Mesendoderm (in vitro differentiated cells): ENCODE data around the gene ADAM8.

ENCODE experiments used
- DNase-seq: peaks from one replicate; pipeline ENCODE4 v3.0.0; 2013
- H2AK5ac ChIP-seq: 2 replicates; pipeline ENCODE4 v1.6.1; 2013; ENCODE audit warnings: low read length, inconsistent platforms
- H2BK120ac ChIP-seq: 2 replicates; pipeline ENCODE4 v1.6.1; 2013; ENCODE audit warnings: low read depth, mild to moderate bottlenecking, low read length, moderate library complexity, mixed read lengths
- H2BK15ac ChIP-seq: replicated peaks from 2 replicates; pipeline ENCODE4 v1.6.1; 2013; ENCODE audit warnings: low read depth, mild to moderate bottlenecking, moderate library complexity
- H2BK5ac ChIP-seq: 2 replicates; pipeline ENCODE4 v1.6.1; 2013; ENCODE audit warnings: low read length, inconsistent platforms
- H3K18ac ChIP-seq: 2 replicates; pipeline ENCODE4 v1.6.1; 2013; ENCODE audit warnings: mild to moderate bottlenecking, low read length, mixed read lengths
- H3K23ac ChIP-seq: one replicate; pipeline ENCODE4 v1.6.1; 2013; ENCODE audit warnings: low read length
- H3K27ac ChIP-seq: 2 replicates; pipeline ENCODE4 v1.5.1; 2013; ENCODE audit warnings: low read depth, mild to moderate bottlenecking, inconsistent platforms, low read length, moderate library complexity
- H3K27me3 ChIP-seq: 2 replicates; pipeline ENCODE4 v1.6.1; 2013; ENCODE audit warnings: low read length, control low read depth, mild to moderate bottlenecking, inconsistent platforms; ENCODE audit not compliant: insufficient read depth, poor library complexity
- H3K36me3 ChIP-seq: 2 replicates; pipeline ENCODE4 v1.6.1; 2013; ENCODE audit warnings: low read length, inconsistent platforms; ENCODE audit not compliant: control insufficient read depth, insufficient read depth
- H3K4ac ChIP-seq: one replicate; pipeline ENCODE4 v1.6.1; 2013; ENCODE audit warnings: low read depth, mild to moderate bottlenecking, low read length, moderate library complexity
- H3K4me1 ChIP-seq: 2 replicates; pipeline ENCODE4 v1.6.1; 2013; ENCODE audit warnings: low read depth, low read length, inconsistent platforms; ENCODE audit not compliant: control insufficient read depth
- H3K4me2 ChIP-seq: 2 replicates; pipeline ENCODE4 v1.6.1; 2013; ENCODE audit warnings: low read length
- H3K4me3 ChIP-seq: 2 replicates; pipeline ENCODE4 v1.5.1; 2013; ENCODE audit warnings: mild to moderate bottlenecking, low read length
- H3K56ac ChIP-seq: one replicate; pipeline ENCODE4 v1.6.1; 2013; ENCODE audit warnings: low read length
- H3K79me1 ChIP-seq: 2 replicates; pipeline ENCODE4 v1.6.1; 2013; ENCODE audit warnings: low read length, inconsistent platforms
- H3K79me2 ChIP-seq: 2 replicates; pipeline ENCODE4 v1.6.1; 2013; ENCODE audit warnings: mild to moderate bottlenecking, low read length; ENCODE audit not compliant: control insufficient read depth, insufficient read depth
- H3K9ac ChIP-seq: 2 replicates; pipeline ENCODE4 v1.6.1; 2013; ENCODE audit warnings: low read length, inconsistent platforms
- H4K5ac ChIP-seq: one replicate; pipeline ENCODE4 v1.6.1; 2013; ENCODE audit warnings: low read length
- H4K8ac ChIP-seq: one replicate; pipeline ENCODE4 v1.6.1; 2013; ENCODE audit warnings: low read depth, mild to moderate bottlenecking, control low read depth, low read length, moderate library complexity
- WGBS: extraction: QIAGEN DNeasy Blood & Tissue Kit; methylation state at CpG from one replicate; pipeline ENCODE4 v1.1.7; 2013; ENCODE audit warnings: low lambda C conversion rate, missing lambda C conversion rate; ENCODE audit not compliant: insufficient coverage; ENCODE audit errors: extremely low coverage; 5-methylcytosine and 5-hydroxymethylcytosine counted together

The ADAM8 gene

GRCh38 chr10:133299224-133299623 lies 22.6 kb upstream of the ADAM8 start:
- Histone ChIP-seq H2BK15ac (no peak overlapping the region), H3K56ac (no peak overlapping the region), H3K4ac (no peak overlapping the region), H3K36me3 (peaks cover 10% of the 10 kb centered on the region), H3K23ac (no peak overlapping the region), H3K4me1 (no peaks in the 10 kb centered on the region), H2AK5ac (no peak overlapping the region), H3K27me3 (no peaks in the 10 kb centered on the region), H2BK5ac (no peak overlapping the region), H3K9ac (no peak overlapping the region), H3K4me2 (no peak overlapping the region), H3K4me3 (no peak overlapping the region), H2BK120ac (no peak overlapping the region), H3K79me2 (peaks cover 6% of the 10 kb centered on the region), H3K18ac (no peak overlapping the region), H3K27ac (no peak overlapping the region), H4K8ac (no peak overlapping the region), H4K5ac (no peak overlapping the region), H3K79me1 (peaks cover 9% of the 10 kb centered on the region)
- no CpG with 5 or more reads among the region's 10 CpGs for WGBS
- no peak for DNase-seq

- H3K9ac ChIP-seq = no peak overlapping the region
- H4K8ac ChIP-seq = no peak overlapping the region
- WGBS = no CpG with 5 or more reads among the region's 14 CpGs
- no peak overlapping the region for H2AK5ac ChIP-seq
- no peaks in the 10 kb centered on the region for H3K27me3 ChIP-seq
- no peak overlapping the region for H3K4me3 ChIP-seq
- no peak overlapping the region for H3K23ac ChIP-seq
- no peaks in the 10 kb centered on the region for H3K79me2 ChIP-seq
- H3K36me3 ChIP-seq = peaks cover 10% of the 10 kb centered on the region
- H3K79me1 ChIP-seq = peaks cover 5% of the 10 kb centered on the region
- no peak overlapping the region for H2BK120ac ChIP-seq
- no peaks in the 10 kb centered on the region for H3K4me1 ChIP-seq
- H4K5ac ChIP-seq = no peak overlapping the region
- no peak for DNase-seq
- H2BK5ac ChIP-seq = no peak overlapping the region
- no peak overlapping the region for H3K18ac ChIP-seq
- H3K4ac ChIP-seq = no peak overlapping the region
- no peak overlapping the region for H2BK15ac ChIP-seq
- no peak overlapping the region for H3K56ac ChIP-seq
- no peak overlapping the region for H3K4me2 ChIP-seq
- H3K27ac ChIP-seq = no peak overlapping the region
Measured at GRCh38 chr10:133298466-133298865, 21.8 kb upstream of the ADAM8 start.

GRCh38 chr10:133297504-133297903 lies 20.8 kb upstream of the ADAM8 start:
- Histone ChIP-seq H3K4ac (no peak overlapping the region), H3K79me2 (no peaks in the 10 kb centered on the region), H2BK120ac (no peak overlapping the region), H2BK15ac (no peak overlapping the region), H3K36me3 (peaks cover 10% of the 10 kb centered on the region), H4K8ac (no peak overlapping the region), H3K18ac (no peak overlapping the region), H3K79me1 (peaks cover 2% of the 10 kb centered on the region), H3K9ac (no peak overlapping the region), H3K27me3 (no peaks in the 10 kb centered on the region), H3K4me1 (no peaks in the 10 kb centered on the region), H3K4me2 (no peak overlapping the region), H4K5ac (no peak overlapping the region), H2BK5ac (no peak overlapping the region), H3K4me3 (no peak overlapping the region), H3K27ac (no peak overlapping the region), H3K56ac (no peak overlapping the region), H2AK5ac (no peak overlapping the region), H3K23ac (no peak overlapping the region)
- no peak for DNase-seq
- WGBS = no CpG with 5 or more reads among the region's 10 CpGs

- Histone ChIP-seq H3K4ac (no peak overlapping the region), H3K56ac (no peak overlapping the region), H2BK120ac (no peak overlapping the region), H3K4me3 (no peak overlapping the region), H3K79me1 (no peaks in the 10 kb centered on the region), H2BK5ac (no peak overlapping the region), H3K36me3 (peaks cover 12% of the 10 kb centered on the region), H3K4me1 (no peaks in the 10 kb centered on the region), H4K8ac (no peak overlapping the region), H4K5ac (no peak overlapping the region), H2AK5ac (no peak overlapping the region), H3K18ac (no peak overlapping the region), H3K4me2 (no peak overlapping the region), H3K27ac (no peak overlapping the region), H3K23ac (no peak overlapping the region), H3K9ac (no peak overlapping the region), H2BK15ac (no peak overlapping the region), H3K79me2 (no peaks in the 10 kb centered on the region), H3K27me3 (no peaks in the 10 kb centered on the region)
- no peak for DNase-seq
- WGBS = no CpG with 5 or more reads among the region's 42 CpGs
Measured at GRCh38 chr10:133295426-133296320, 19.0 kb upstream of the ADAM8 start.

- Histone ChIP-seq H3K56ac (no peak overlapping the region), H3K36me3 (peaks cover 8% of the 10 kb centered on the region), H3K79me2 (no peaks in the 10 kb centered on the region), H3K23ac (no peak overlapping the region), H2BK15ac (no peak overlapping the region), H2AK5ac (no peak overlapping the region), H3K4me1 (no peaks in the 10 kb centered on the region), H4K8ac (no peak overlapping the region), H3K4me2 (no peak overlapping the region), H2BK5ac (no peak overlapping the region), H3K27ac (no peak overlapping the region), H3K4ac (no peak overlapping the region), H3K79me1 (no peaks in the 10 kb centered on the region), H3K4me3 (no peak overlapping the region), H3K18ac (no peak overlapping the region), H3K27me3 (no peaks in the 10 kb centered on the region), H2BK120ac (no peak overlapping the region), H3K9ac (no peak overlapping the region), H4K5ac (no peak overlapping the region)
- no CpG with 5 or more reads among the region's 15 CpGs for WGBS
- DNase-seq = no peak
Measured at GRCh38 chr10:133294189-133294588, 17.5 kb upstream of the ADAM8 start.

- Histone ChIP-seq H2AK5ac (no peak overlapping the region), H3K4ac (no peak overlapping the region), H3K56ac (no peak overlapping the region), H2BK120ac (no peak overlapping the region), H3K79me2 (no peaks in the 10 kb centered on the region), H2BK5ac (no peak overlapping the region), H3K23ac (no peak overlapping the region), H4K5ac (no peak overlapping the region), H3K79me1 (no peaks in the 10 kb centered on the region), H4K8ac (no peak overlapping the region), H3K4me3 (no peak overlapping the region), H2BK15ac (no peak overlapping the region), H3K9ac (no peak overlapping the region), H3K36me3 (peaks cover 7% of the 10 kb centered on the region), H3K4me1 (no peaks in the 10 kb centered on the region), H3K4me2 (no peak overlapping the region), H3K27ac (no peak overlapping the region), H3K27me3 (no peaks in the 10 kb centered on the region), H3K18ac (no peak overlapping the region)
- WGBS = no CpG with 5 or more reads among the region's 10 CpGs
- no peak for DNase-seq
Measured at GRCh38 chr10:133293810-133294119, 17.1 kb upstream of the ADAM8 start.
